Stimulated activated CD4-positive, alpha-beta T cell treated with anti-CD3 and anti-CD28 coated beads, Interleukin-4, amount 100 ng/mL, for 1 hour (primary cell): ENCODE measurements around the gene MMP27.
"Not testable (repeated sequence)": the region's sequence is repeated elsewhere in the genome, so short reads cannot be mapped to it uniquely, and the experiment has no call there.

Experiments
- DNase-seq: peaks from one replicate; pipeline ENCODE4 v3.0.0-alpha.2; 2020

MMP27 gene

GRCh38 chr11:102705626-102706025 lies at the start of gene MMP27:
Gene MMP27, minus strand, starts transcription at chr11:102705769. Its CDS starts 55 bp downstream, at chr11:102705714.
- no peak for DNase-seq

- DNase-seq: no peak
These were observed 47.7 kb upstream of the MMP27 start for GRCh38 chr11:102753267-102753666.

- DNase-seq: no peak
These were observed 46.1 kb upstream of the MMP27 start for GRCh38 chr11:102751673-102752072.

- no peak for DNase-seq
These were observed 43.6 kb upstream of the MMP27 start for GRCh38 chr11:102749101-102749722.

GRCh38 chr11:102746746-102747578 lies 41.4 kb upstream of the MMP27 start:
- not testable (repeated sequence) for DNase-seq

GRCh38 chr11:102734650-102735049 lies 29.1 kb upstream of the MMP27 start:
- DNase-seq: no peak

- DNase-seq: peak; percentile 22
These were observed 27.8 kb upstream of the MMP27 start for GRCh38 chr11:102733232-102733875.

GRCh38 chr11:102730944-102731343 lies 25.4 kb upstream of the MMP27 start:
- not testable (repeated sequence) for DNase-seq

GRCh38 chr11:102729849-102730815 lies 24.6 kb upstream of the MMP27 start:
- DNase-seq: no peak

GRCh38 chr11:102727890-102728289 lies 22.3 kb upstream of the MMP27 start:
- DNase-seq: no peak

- no peak for DNase-seq
These were observed 19.4 kb upstream of the MMP27 start, which contains the start of gene MMP8 for GRCh38 chr11:102724904-102725500. Gene MMP8, minus strand, starts transcription at chr11:102724954. Its CDS starts 99 bp downstream, at chr11:102724855.

- DNase-seq: no peak
These were observed 17.3 kb upstream of the MMP27 start for GRCh38 chr11:102722821-102723220.

- no peak for DNase-seq
These were observed 14.2 kb upstream of the MMP27 start for GRCh38 chr11:102719620-102720277.

- DNase-seq: no peak
These were observed 11.7 kb upstream of the MMP27 start for GRCh38 chr11:102717280-102717679.

GRCh38 chr11:102716527-102716926 lies 11.0 kb upstream of the MMP27 start:
- DNase-seq: no peak

GRCh38 chr11:102712137-102712536 lies 6.6 kb upstream of the MMP27 start:
- no peak for DNase-seq

- DNase-seq: no peak
These were observed 3.8 kb upstream of the MMP27 start for GRCh38 chr11:102709201-102709945.

GRCh38 chr11:102708654-102709053 lies 3.1 kb upstream of the MMP27 start:
- DNase-seq: no peak

GRCh38 chr11:102704841-102705240 lies 728 bp downstream of the MMP27 start:
- DNase-seq: no peak

- DNase-seq: no peak
These were observed 1.6 kb downstream of the MMP27 start for GRCh38 chr11:102703826-102704493.
